GM18517 (cell line): ENCODE data around the gene HGS.

Experiments
- ATAC-seq: cut with Tn5 transposase; IDR thresholded peaks from one replicate; pipeline ENCODE4 v1.9.1; 2021; ENCODE audit warnings: mild to moderate bottlenecking, moderate library complexity; ENCODE audit not compliant: unreplicated experiment

HGS gene

GRCh38 chr17:81740395-81740961 lies 56.7 kb downstream of the HGS start:
- ATAC-seq = no peak

DNA sequence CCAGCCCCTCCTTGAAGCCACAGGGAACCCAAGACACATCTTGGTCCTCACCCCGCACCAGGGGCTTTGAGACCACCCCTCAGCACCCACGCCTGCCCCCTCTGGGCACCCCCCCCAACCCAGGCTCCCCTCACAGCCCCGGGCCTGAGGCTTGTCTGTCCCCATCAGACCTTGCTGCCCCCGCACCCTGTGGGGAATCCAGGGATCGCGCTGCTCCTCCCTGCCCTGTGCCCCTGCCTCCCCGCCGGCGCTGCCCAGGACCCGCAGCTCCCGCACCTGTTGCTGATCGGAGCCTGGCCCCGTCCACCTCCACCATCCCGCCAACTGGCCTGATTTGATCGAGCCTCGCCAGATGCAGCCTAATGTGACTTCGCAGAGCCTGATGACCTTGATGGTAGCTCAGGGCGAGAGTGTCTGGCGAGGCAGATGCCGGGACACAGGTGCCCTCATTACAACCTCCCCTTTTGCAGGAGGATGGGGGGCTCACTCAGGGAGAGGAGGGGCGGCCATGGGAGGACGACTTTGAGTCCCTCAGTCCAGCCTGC lies 57.3 kb downstream of the HGS start:
- no peak for ATAC-seq

- no peak for ATAC-seq
Measured at GRCh38 chr17:81741594-81742452, 58.0 kb downstream of the HGS start.
